ENCODE data around the gene NSUN3.
"Not testable (repeated sequence)": the region's sequence is repeated elsewhere in the genome, so short reads cannot be mapped to it uniquely, and the experiment has no call there.

Gene NSUN3

DNA sequence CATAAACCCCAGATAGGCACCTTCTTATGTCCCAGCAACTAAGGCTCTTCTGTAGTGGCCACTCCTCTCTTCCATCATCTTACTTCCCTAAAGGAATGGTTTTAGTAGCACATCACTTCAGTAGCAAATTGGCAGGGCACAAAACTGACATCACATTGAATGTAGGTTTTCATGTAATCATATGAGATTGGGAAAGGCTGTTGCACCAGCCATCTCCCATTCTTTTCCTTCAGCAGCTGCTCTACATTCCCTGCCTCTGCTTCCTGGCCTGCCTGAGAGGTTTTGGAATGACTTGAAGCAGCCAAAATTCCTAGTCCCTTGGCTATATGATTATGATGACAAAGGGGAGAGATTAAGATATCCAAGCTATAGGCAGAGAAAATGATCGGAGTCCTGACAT is 36.5 kb downstream of the NSUN3 start:
- Histone ChIP-seq H2AK5ac (ENCODE audit: low read length, severe bottlenecking) (no peak overlapping the region), H2BK12ac (ENCODE audit: low read length in 2 of 2) (no peak overlapping the region), H3K9ac (ENCODE audit: low read length) (no peak overlapping the region), H3K4me3 (ENCODE audit: insufficient read depth in 1 of 2, low read depth in 1 of 2, low read length in 2 of 2) (no peak overlapping the region), H3K79me1 (replicated peaks; ENCODE audit: low read length, poor library complexity, severe bottlenecking) (peaks cover 4% of the 10 kb centered on the region), H3K14ac (ENCODE audit: low read length in 2 of 2) (no peak overlapping the region), H2BK5ac (ENCODE audit: low read depth, low read length, poor library complexity, severe bottlenecking) (no peak overlapping the region), H2BK15ac (ENCODE audit: low read depth, poor library complexity, severe bottlenecking) (no peak overlapping the region), H3K9me3 (ENCODE audit: control insufficient read depth, low read length) (no peaks in the 10 kb centered on the region), H3K23ac (ENCODE audit: low read length in 2 of 2) (no peak overlapping the region), H3K27me3 (ENCODE audit: control insufficient read depth in 1 of 2, insufficient read depth in 1 of 2, low read length in 2 of 2) (no peaks in the 10 kb centered on the region), H4K91ac (ENCODE audit: low read length) (no peak overlapping the region), H3K4me1 (ENCODE audit: control insufficient read depth, insufficient read depth, low read depth, low read length) (no peaks in the 10 kb centered on the region), H3K18ac (ENCODE audit: low read depth in 1 of 2, low read length in 2 of 2) (no peak overlapping the region), H3K27ac (ENCODE audit: low read length, poor library complexity, severe bottlenecking) (no peak overlapping the region), H3K36me3 (ENCODE audit: control insufficient read depth in 1 of 2, insufficient read depth in 2 of 2, low read depth in 1 of 2, low read length in 2 of 2) (peaks cover 3 to 61% of the 10 kb centered on the region in 2 experiments), H2AFZ (ENCODE audit: low read depth, low read length) (no peak overlapping the region), H2BK120ac (ENCODE audit: low read depth, low read length) (no peak overlapping the region), H3K4ac (ENCODE audit: low read depth in 1 of 2, low read length in 2 of 2) (no peak overlapping the region), H3K4me2 (ENCODE audit: low read length, poor library complexity, severe bottlenecking) (no peak overlapping the region), H4K8ac (ENCODE audit: low read length) (no peak overlapping the region)
- WGBS, result no CpG with 5 or more reads among the region's 1 CpG
- DNase-seq, result no peak

DNA sequence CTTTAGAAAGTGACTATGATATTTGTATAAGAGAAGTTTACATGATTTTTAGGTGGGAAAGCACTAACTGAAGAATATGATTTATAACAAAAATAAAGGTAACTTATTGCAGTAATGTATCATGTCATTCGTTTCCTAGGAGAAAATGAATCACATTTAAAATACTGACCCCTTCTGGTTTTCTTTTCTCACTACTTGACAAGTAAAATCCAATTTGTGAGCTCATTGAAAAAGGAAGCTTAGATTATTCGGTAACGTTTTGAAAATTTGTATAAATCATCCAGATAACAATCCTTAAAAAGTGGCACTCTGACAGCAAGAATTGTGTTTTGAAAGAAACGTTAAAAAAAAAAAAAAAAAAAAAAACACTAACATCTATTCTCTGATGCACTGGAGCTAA is 39.0 kb downstream of the NSUN3 start:
- Histone ChIP-seq H3K4me1 (ENCODE audit: control insufficient read depth, insufficient read depth, low read depth, low read length) (no peaks in the 10 kb centered on the region), H3K9me3 (ENCODE audit: control insufficient read depth, low read length) (no peaks in the 10 kb centered on the region), H3K4me2 (ENCODE audit: low read length, poor library complexity, severe bottlenecking) (no peak overlapping the region), H2BK5ac (ENCODE audit: low read depth, low read length, poor library complexity, severe bottlenecking) (no peak overlapping the region), H4K8ac (ENCODE audit: low read length) (no peak overlapping the region), H3K14ac (ENCODE audit: low read length in 2 of 2) (no peak overlapping the region), H3K4ac (ENCODE audit: low read depth in 1 of 2, low read length in 2 of 2) (no peak overlapping the region), H3K36me3 (ENCODE audit: control insufficient read depth in 1 of 2, insufficient read depth in 2 of 2, low read depth in 1 of 2, low read length in 2 of 2) (peaks cover 0 to 45% of the 10 kb centered on the region in 2 experiments), H2BK12ac (ENCODE audit: low read length in 2 of 2) (no peak overlapping the region), H3K9ac (ENCODE audit: low read length) (no peak overlapping the region), H3K4me3 (ENCODE audit: insufficient read depth in 1 of 2, low read depth in 1 of 2, low read length in 2 of 2) (no peak overlapping the region), H3K27ac (ENCODE audit: low read length, poor library complexity, severe bottlenecking) (no peak overlapping the region), H3K79me1 (replicated peaks; ENCODE audit: low read length, poor library complexity, severe bottlenecking) (peaks cover 3% of the 10 kb centered on the region), H2BK120ac (ENCODE audit: low read depth, low read length) (no peak overlapping the region), H3K27me3 (ENCODE audit: control insufficient read depth in 1 of 2, insufficient read depth in 1 of 2, low read length in 2 of 2) (no peaks in the 10 kb centered on the region), H2BK15ac (ENCODE audit: low read depth, poor library complexity, severe bottlenecking) (no peak overlapping the region), H3K18ac (ENCODE audit: low read depth in 1 of 2, low read length in 2 of 2) (no peak overlapping the region), H2AK5ac (ENCODE audit: low read length, severe bottlenecking) (no peak overlapping the region), H3K23ac (ENCODE audit: low read length in 2 of 2) (no peak overlapping the region), H2AFZ (ENCODE audit: low read depth, low read length) (no peak overlapping the region), H4K91ac (ENCODE audit: low read length) (no peak overlapping the region)
- no CpG with 5 or more reads among the region's 4 CpGs for WGBS
- peak; percentile 11 for DNase-seq

DNA sequence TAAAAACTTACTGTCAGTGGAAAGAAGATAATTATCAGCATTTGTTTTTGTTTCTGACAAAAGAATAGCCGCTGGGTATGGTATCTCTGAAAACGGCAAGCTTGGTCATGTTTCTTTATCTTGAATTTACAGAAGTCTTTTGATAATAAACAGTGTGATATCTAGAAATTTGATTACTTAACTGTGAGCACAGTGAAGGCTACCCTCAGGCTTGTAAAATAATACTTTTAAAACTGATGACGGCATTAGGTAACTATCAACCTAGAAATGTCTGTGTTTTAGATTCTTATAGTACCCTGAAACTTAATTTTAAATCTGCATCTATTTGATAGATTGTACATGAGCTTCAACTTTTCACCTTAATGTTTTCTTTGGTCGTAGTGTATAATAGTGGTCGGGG is 43.4 kb downstream of the NSUN3 start:
- Histone ChIP-seq H4K8ac (ENCODE audit: low read length) (no peak overlapping the region), H3K27me3 (ENCODE audit: control insufficient read depth in 1 of 2, insufficient read depth in 1 of 2, low read length in 2 of 2) (no peaks in the 10 kb centered on the region), H3K14ac (ENCODE audit: low read length in 2 of 2) (no peak overlapping the region), H3K4me1 (ENCODE audit: control insufficient read depth, insufficient read depth, low read depth, low read length) (no peaks in the 10 kb centered on the region), H4K91ac (ENCODE audit: low read length) (no peak overlapping the region), H3K4me2 (ENCODE audit: low read length, poor library complexity, severe bottlenecking) (no peak overlapping the region), H3K36me3 (ENCODE audit: control insufficient read depth in 1 of 2, insufficient read depth in 2 of 2, low read depth in 1 of 2, low read length in 2 of 2) (peaks cover 0 to 23% of the 10 kb centered on the region in 2 experiments), H3K4ac (ENCODE audit: low read depth in 1 of 2, low read length in 2 of 2) (no peak overlapping the region), H3K9ac (ENCODE audit: low read length) (no peak overlapping the region), H3K18ac (ENCODE audit: low read depth in 1 of 2, low read length in 2 of 2) (no peak overlapping the region), H3K79me1 (replicated peaks; ENCODE audit: low read length, poor library complexity, severe bottlenecking) (peaks cover 1% of the 10 kb centered on the region), H3K4me3 (ENCODE audit: insufficient read depth in 1 of 2, low read depth in 1 of 2, low read length in 2 of 2) (no peak overlapping the region), H2BK15ac (ENCODE audit: low read depth, poor library complexity, severe bottlenecking) (no peak overlapping the region), H2BK5ac (ENCODE audit: low read depth, low read length, poor library complexity, severe bottlenecking) (no peak overlapping the region), H2AK5ac (ENCODE audit: low read length, severe bottlenecking) (no peak overlapping the region), H2AFZ (ENCODE audit: low read depth, low read length) (no peak overlapping the region), H3K23ac (ENCODE audit: low read length in 2 of 2) (no peak overlapping the region), H3K27ac (ENCODE audit: low read length, poor library complexity, severe bottlenecking) (no peak overlapping the region), H3K9me3 (ENCODE audit: control insufficient read depth, low read length) (no peaks in the 10 kb centered on the region), H2BK120ac (ENCODE audit: low read depth, low read length) (no peak overlapping the region), H2BK12ac (ENCODE audit: low read length in 2 of 2) (no peak overlapping the region)
- DNase-seq, result no peak
- 93% methylated on average over 3 of the region's 5 CpGs for WGBS

DNA sequence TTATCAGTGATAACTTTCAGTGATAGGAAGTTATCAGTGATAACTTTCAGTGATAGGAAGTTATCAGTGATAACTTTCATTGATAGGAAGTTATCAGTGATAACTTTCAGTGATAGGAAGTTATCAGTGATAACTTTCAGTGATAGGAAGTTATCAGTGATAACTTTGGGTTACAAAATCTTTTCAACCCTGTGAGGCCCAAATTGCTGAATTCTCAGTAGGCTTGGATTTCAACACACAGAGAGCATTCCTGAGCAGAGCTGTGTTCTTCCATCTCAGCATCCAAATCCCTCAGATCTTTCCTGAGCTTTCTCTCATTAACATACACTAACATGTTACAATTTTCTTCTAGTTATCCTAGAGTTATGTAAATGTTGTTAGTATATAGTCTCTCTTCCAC is 47.4 kb downstream of the NSUN3 start:
- not testable (repeated sequence) for H2AK5ac ChIP-seq (ENCODE audit: low read length, severe bottlenecking); H3K23ac ChIP-seq (ENCODE audit: low read length in 2 of 2); H3K4ac ChIP-seq (ENCODE audit: low read depth in 1 of 2, low read length in 2 of 2); H3K4me1 ChIP-seq (ENCODE audit: control insufficient read depth, insufficient read depth, low read depth, low read length); H3K18ac ChIP-seq (ENCODE audit: low read depth in 1 of 2, low read length in 2 of 2); H2BK15ac ChIP-seq (ENCODE audit: low read depth, poor library complexity, severe bottlenecking); H3K27me3 ChIP-seq (ENCODE audit: control insufficient read depth in 1 of 2, insufficient read depth in 1 of 2, low read length in 2 of 2); H3K14ac ChIP-seq (ENCODE audit: low read length in 2 of 2); H2BK5ac ChIP-seq (ENCODE audit: low read depth, low read length, poor library complexity, severe bottlenecking); H3K79me1 ChIP-seq (replicated peaks; ENCODE audit: low read length, poor library complexity, severe bottlenecking); H3K9me3 ChIP-seq (ENCODE audit: control insufficient read depth, low read length); H3K9ac ChIP-seq (ENCODE audit: low read length); H2BK120ac ChIP-seq (ENCODE audit: low read depth, low read length); H4K91ac ChIP-seq (ENCODE audit: low read length); H3K27ac ChIP-seq (ENCODE audit: low read length, poor library complexity, severe bottlenecking); H3K4me3 ChIP-seq (ENCODE audit: insufficient read depth in 1 of 2, low read depth in 1 of 2, low read length in 2 of 2); H4K8ac ChIP-seq (ENCODE audit: low read length); H3K4me2 ChIP-seq (ENCODE audit: low read length, poor library complexity, severe bottlenecking); H2BK12ac ChIP-seq (ENCODE audit: low read length in 2 of 2); DNase-seq; H2AFZ ChIP-seq (ENCODE audit: low read depth, low read length)
- H3K36me3 ChIP-seq (ENCODE audit: control insufficient read depth in 1 of 2, insufficient read depth in 2 of 2, low read depth in 1 of 2, low read length in 2 of 2), result peaks cover 0 to 25% of the 10 kb centered on the region in 2 experiments
